GM18951 (cell line): Measurements from ENCODE around the gene COL26A1.

Experiments
- POLR2A ChIP-seq: IDR thresholded peaks from 4 replicates; pipeline ENCODE4 v1.6.1; 2011; ENCODE audit warnings: mild to moderate bottlenecking; ENCODE audit not compliant: insufficient read length, insufficient read depth; ENCODE audit errors: extremely low read depth
- in situ Hi-C: fragments of 300-500 bp; cut with MboI; formaldehyde crosslinking; loops from one replicate; pipeline ENCODE4 v1.12.0; 2022; ENCODE audit warnings: low sequenced_read_pairs, mixed read lengths, inconsistent platforms; ENCODE audit not compliant: unreplicated experiment

Gene COL26A1

GRCh38 chr7:101537935-101538595 is 175.4 kb downstream of the COL26A1 start:
- no peak for TF ChIP-seq POLR2A
- in situ Hi-C loops: no loop called here

DNA sequence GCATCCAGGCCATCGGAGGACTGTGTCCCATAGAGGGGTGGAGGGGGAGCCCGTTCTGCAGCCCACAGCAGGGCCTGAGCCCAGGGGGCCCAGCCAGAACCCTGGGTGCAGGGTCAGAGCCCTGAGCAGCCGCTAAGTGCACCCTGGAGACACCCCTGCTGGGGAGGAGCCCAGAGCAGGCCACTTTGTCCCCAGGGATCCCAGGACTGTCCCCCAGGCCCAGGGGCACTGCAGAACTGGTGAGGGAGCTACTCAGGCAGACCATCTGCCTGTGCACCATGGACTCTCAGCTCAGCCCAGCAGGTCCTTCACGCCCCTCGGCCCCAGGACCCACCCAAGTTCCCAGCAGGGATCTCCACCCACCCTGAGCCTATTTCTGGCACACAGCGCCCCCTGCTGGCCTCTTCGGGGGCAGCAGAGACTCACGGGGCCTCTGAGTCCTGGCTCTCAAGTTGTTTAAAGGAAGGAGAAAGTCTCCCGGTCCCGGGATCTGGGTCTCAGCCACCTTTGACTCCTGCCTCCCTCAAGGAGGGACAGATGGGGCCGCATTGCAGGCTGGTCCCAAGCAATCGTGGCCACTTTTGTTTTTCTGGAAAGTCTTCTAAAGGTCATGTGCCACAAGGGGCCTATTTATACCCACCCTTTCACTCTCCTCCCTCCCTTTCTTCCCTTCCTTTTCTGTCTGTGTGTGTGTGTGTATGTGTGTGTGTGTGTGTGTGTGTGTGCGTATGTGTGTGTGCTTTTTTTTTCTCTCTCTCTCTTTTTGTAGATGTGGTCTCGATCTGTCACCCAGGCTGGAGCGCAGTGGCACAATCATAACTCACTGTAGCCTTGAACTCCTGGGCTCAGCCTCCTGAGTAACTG is 176.2 kb downstream of the COL26A1 start:
- TF ChIP-seq POLR2A: no peak
- in situ Hi-C loops: no loop called here

- in situ Hi-C loops: no loop called here
- no peak for TF ChIP-seq POLR2A
Observed at GRCh38 chr7:101539784-101540183, 177.1 kb downstream of the COL26A1 start.

GRCh38 chr7:101542527-101543241 is 180.0 kb downstream of the COL26A1 start:
- in situ Hi-C loops: no loop called here

DNA sequence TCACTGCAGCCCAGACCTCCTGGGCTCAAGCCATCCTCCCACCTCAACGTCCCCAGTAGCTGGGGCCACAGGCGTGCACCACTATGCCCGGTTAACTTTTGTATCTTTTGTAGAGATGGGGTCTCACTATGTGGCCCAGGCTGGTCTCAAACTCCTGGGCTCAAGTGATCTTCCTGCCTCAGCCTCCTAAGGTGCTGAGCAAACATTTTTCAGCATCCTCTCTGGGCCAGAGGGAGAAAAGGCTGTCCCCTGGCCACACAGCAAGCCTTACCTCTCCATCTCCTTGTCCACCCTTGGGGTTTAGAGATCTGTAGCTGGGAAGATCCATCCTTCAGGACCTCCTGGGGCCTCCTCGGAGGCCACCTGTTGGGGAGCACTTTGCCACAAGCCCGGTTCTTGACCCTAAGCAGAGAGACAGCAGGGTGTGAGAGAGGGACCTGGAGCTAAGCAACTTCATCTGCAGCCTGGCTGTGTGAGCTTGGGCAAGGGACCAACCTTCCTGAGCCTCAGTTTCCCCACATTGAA is 180.6 kb downstream of the COL26A1 start:
- in situ Hi-C loops: no loop called here
- TF ChIP-seq POLR2A: no peak

More at GRCh38 chr7:101542527-101543241, 180.0 kb downstream of the COL26A1 start:
- TF ChIP-seq POLR2A: no peak

DNA sequence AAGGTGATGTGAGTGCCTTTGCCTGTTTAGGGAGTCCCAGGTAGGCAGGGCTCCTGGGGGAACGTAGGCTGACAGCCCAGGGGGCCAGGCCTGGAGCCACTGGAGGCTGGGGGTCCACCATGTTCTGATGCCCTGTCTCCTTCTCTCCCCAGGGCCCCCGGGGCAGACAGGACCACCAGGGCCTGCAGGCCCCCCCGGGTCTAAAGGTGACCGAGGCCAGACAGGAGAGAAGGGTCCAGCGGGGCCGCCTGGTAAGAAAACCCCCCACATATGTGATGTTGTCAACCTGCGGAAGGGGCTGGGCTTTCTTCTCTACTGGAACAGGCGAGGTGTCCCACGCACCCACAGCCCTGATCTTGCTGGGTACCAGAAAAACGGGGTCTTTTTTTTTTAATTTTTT is 181.2 kb downstream of the COL26A1 start:
- no peak for TF ChIP-seq POLR2A
- in situ Hi-C loops: no loop called here

GRCh38 chr7:101545441-101546190 is 182.9 kb downstream of the COL26A1 start:
- in situ Hi-C loops: loop anchor here (5.0 kb wide), 1 partner anchor 722 kb away; no protein-coding TSS in a partner anchor
- TF ChIP-seq POLR2A: no peak

GRCh38 chr7:101546308-101546936 is 183.7 kb downstream of the COL26A1 start:
- in situ Hi-C loops: loop anchor here (5.0 kb wide), 1 partner anchor 721 kb away; no protein-coding TSS in a partner anchor
- no peak for TF ChIP-seq POLR2A

DNA sequence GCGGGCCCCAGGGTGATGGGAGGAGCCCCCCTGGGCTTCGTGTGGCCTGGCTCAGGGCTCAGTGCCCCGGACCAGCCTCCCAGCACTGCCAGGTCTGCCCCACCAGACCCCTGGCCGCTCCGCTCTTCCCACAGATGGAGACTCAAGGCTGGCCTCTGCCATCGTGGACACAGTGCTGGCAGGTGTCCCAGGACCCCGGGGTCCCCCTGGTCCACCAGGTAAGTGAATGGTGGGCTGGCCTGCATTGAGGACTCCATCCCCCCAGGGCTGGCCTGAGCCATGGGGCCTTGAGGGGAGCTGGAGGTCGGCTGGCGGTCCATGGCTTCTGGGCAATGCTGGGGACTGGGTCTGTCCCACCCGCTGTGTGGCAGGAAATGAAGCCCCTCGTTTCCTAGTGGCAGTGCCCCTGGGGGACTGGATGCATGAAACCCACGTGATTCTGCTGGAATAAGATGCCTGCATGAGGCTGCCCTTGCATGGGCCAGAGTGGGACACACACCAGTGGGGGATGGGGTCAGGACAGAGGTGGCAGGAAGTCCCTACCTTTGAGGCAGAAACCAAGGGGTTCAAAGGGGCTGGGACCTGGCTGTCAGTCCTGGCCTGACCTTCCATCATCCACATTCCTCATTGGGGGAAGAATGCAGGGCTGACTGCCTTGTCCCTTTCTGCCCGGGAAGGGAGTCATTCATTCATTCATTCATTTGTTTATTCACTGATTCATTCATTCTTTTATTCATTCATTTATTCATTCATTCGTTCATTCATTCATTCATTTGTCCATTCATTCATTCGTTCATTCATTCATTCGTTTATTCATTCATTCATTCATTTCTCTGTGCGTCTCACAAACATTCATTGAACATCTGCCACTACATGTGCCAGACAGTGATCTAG is 184.6 kb downstream of the COL26A1 start:
- in situ Hi-C loops: loop anchor here (5.0 kb wide), 1 partner anchor 720 kb away; no protein-coding TSS in a partner anchor
- TF ChIP-seq POLR2A: no peak

GRCh38 chr7:101547916-101548661 is 185.4 kb downstream of the COL26A1 start:
- TF ChIP-seq POLR2A: no peak
- in situ Hi-C loops: loop anchor here (5.0 kb wide), 1 partner anchor 719 kb away; no protein-coding TSS in a partner anchor
